Measurements from ENCODE around the gene JAM3. TPM values are rescaled to one million over a fixed set of nuclear protein-coding genes. Genes with fewer than 3 reads are reported as not detected.

JAM3 gene
- total and polyA plus RNA-seq, 2 donors (not counting 1 experiment from before 2014, with no cell fraction given), result 13.5 to 29.6 TPM

DNA sequence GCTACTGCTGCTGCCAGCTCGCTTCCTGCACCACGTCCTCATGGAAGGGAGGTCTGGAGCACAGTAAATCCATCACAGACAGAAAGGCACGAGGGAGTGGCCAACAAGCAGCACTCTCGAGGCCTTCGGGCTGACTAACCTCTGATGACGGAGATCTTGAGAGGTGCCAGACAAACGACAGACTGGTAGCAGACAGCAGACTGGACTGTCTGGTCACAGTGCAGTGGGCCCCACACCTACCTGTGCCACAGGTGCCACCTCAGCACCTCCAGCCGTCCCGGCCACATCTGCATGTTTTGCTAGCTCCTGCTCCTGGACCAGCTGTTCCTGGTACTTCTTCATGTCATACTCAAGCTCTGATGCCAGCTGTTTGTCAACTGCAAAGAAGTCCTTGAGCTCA is 90.8 kb downstream of the JAM3 start:
- H3K9me3 Mint-ChIP-seq (ENCODE audit: insufficient read depth), result no peaks in the 10 kb centered on the region
- no peak overlapping the region for H3K9ac ChIP-seq (ENCODE audit: low read length)

DNA sequence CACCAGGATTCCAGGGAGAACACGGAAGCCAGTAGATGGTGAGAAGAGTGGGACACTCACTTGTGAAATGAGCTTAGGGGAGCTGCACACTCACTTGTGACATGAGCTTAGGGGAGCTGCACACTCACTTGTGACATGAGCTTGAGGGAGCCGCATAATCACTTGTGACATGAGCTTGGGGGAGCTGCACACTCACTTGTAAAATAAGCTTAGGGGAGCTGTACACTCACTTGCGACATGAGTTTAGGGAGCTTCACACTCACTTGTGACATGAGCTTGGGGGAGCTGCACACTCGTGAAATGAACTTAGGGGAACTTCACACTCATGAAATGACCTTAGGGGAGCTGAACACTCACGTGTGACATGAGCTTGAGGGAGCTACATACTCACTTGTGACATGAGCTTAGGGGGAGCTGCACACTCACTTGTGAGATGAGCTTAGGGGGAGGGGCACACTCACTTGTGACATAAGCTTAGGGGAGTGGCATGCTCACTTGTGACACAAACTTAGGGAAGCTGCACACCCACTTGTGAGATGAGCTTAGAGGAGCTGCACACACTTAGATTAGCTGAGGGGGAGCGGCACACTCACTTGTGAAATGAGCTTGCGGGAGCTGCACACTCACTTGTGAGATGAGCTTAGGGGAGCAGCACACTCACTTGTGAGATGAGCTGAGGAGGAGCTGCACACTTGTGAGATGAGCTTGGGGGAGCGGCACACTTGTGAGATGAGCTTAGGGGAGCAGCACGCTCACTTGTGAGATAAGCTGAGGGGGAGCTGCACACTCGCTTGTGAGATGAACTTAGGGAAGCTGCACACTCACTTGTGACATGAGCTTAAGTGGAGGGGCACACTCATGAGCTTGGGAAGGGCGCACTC is 95.9 kb downstream of the JAM3 start:
- Mint-ChIP-seq H3K4me3 (no peak overlapping the region), H3K9me3 (ENCODE audit: insufficient read depth) (no peaks in the 10 kb centered on the region), H3K27me3 (no peaks in the 10 kb centered on the region), H3K27ac (no peak overlapping the region), H3K4me1 (no peaks in the 10 kb centered on the region)
- intact Hi-C loops (cut with micrococcal nuclease), result no loop called here
- Histone ChIP-seq H3K4me1 (ENCODE audit: control insufficient read depth in 2 of 2, insufficient read depth in 2 of 2, low read length in 2 of 2) (no peaks in the 10 kb centered on the region), H3K79me2 (ENCODE audit: control insufficient read depth, insufficient read depth, low read length) (no peaks in the 10 kb centered on the region), H3K27ac (ENCODE audit: low read length in 2 of 2) (no peak overlapping the region), H4K20me1 (ENCODE audit: control insufficient read depth, insufficient read depth, low read length, poor library complexity, severe bottlenecking) (no peaks in the 10 kb centered on the region), H3K27me3 (replicated peaks in 1 of 4; ENCODE audit: control extremely low read depth in 1 of 4, control insufficient read depth in 3 of 4, insufficient read depth in 4 of 4, low read length in 3 of 4) (no peaks in the 10 kb centered on the region), H3K9ac (ENCODE audit: low read length) (no peak overlapping the region), H2AFZ (ENCODE audit: insufficient read depth, low read depth, low read length, poor library complexity, severe bottlenecking) (no peak overlapping the region), H3K9me3 (ENCODE audit: control extremely low read depth in 1 of 3, control insufficient read depth in 2 of 3, insufficient read depth in 1 of 3, low read length in 2 of 3) (no peaks in the 10 kb centered on the region), H3K4me2 (replicated peaks; ENCODE audit: low read depth, low read length, poor library complexity, severe bottlenecking) (no peak overlapping the region), H3K4me3 (ENCODE audit: control extremely low read depth in 1 of 5, extremely low read depth in 1 of 5, insufficient read depth in 1 of 5, low read depth in 2 of 5, low read length in 4 of 5) (no peak overlapping the region), H3K36me3 (replicated peaks in 1 of 2; ENCODE audit: control extremely low read depth in 1 of 2, control insufficient read depth in 1 of 2, extremely low read depth in 1 of 2, insufficient read depth in 2 of 2, low read length in 1 of 2) (peaks cover 0 to 36% of the 10 kb centered on the region in 2 experiments)
- TF ChIP-seq EZH2 (IDR thresholded peaks at IDR 0.05; ENCODE audit: borderline replicate concordance, insufficient read depth, low read depth, low read length, poor library complexity, severe bottlenecking), result no peak
- TF ChIP-seq, protein P1, sequence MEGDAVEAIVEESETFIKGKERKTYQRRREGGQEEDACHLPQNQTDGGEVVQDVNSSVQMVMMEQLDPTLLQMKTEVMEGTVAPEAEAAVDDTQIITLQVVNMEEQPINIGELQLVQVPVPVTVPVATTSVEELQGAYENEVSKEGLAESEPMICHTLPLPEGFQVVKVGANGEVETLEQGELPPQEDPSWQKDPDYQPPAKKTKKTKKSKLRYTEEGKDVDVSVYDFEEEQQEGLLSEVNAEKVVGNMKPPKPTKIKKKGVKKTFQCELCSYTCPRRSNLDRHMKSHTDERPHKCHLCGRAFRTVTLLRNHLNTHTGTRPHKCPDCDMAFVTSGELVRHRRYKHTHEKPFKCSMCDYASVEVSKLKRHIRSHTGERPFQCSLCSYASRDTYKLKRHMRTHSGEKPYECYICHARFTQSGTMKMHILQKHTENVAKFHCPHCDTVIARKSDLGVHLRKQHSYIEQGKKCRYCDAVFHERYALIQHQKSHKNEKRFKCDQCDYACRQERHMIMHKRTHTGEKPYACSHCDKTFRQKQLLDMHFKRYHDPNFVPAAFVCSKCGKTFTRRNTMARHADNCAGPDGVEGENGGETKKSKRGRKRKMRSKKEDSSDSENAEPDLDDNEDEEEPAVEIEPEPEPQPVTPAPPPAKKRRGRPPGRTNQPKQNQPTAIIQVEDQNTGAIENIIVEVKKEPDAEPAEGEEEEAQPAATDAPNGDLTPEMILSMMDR (IDR thresholded peaks at IDR 0.05), result no peak
- WGBS (ENCODE audit: insufficient coverage), result 96% methylated on average over 11 of the region's 11 CpGs
- no peak for DNase-seq
- ChIA-PET CTCF (interaction anchor here (1.4 kb wide), 2 partner anchors 42 to 114 kb away, joined by 4 read pairs; no protein-coding TSS in a partner anchor), POLR2A (no interaction called here)
- ATAC-seq (ENCODE audit: low read depth), result no peak

More for the DNA sequence above, 90.8 kb downstream of the JAM3 start:
- ChIA-PET POLR2A (no interaction called here), CTCF (no interaction called here)
- Histone ChIP-seq H2AFZ (ENCODE audit: insufficient read depth, low read depth, low read length, poor library complexity, severe bottlenecking) (no peak overlapping the region), H3K27me3 (replicated peaks in 1 of 4; ENCODE audit: control extremely low read depth in 1 of 4, control insufficient read depth in 3 of 4, insufficient read depth in 4 of 4, low read length in 3 of 4) (no peaks in the 10 kb centered on the region), H3K27ac (ENCODE audit: low read length in 2 of 2) (no peak overlapping the region), H3K79me2 (ENCODE audit: control insufficient read depth, insufficient read depth, low read length) (no peaks in the 10 kb centered on the region), H3K36me3 (replicated peaks in 1 of 2; ENCODE audit: control extremely low read depth in 1 of 2, control insufficient read depth in 1 of 2, extremely low read depth in 1 of 2, insufficient read depth in 2 of 2, low read length in 1 of 2) (peaks cover 0 to 53% of the 10 kb centered on the region in 2 experiments), H3K9me3 (ENCODE audit: control extremely low read depth in 1 of 3, control insufficient read depth in 2 of 3, insufficient read depth in 1 of 3, low read length in 2 of 3) (no peaks in the 10 kb centered on the region), H3K4me3 (ENCODE audit: control extremely low read depth in 1 of 5, extremely low read depth in 1 of 5, insufficient read depth in 1 of 5, low read depth in 2 of 5, low read length in 4 of 5) (no peak overlapping the region), H3K4me1 (ENCODE audit: control insufficient read depth in 2 of 2, insufficient read depth in 2 of 2, low read length in 2 of 2) (no peaks in the 10 kb centered on the region), H3K4me2 (replicated peaks; ENCODE audit: low read depth, low read length, poor library complexity, severe bottlenecking) (no peak overlapping the region), H4K20me1 (ENCODE audit: control insufficient read depth, insufficient read depth, low read length, poor library complexity, severe bottlenecking) (no peaks in the 10 kb centered on the region)
- TF ChIP-seq, protein P1 (IDR thresholded peaks at IDR 0.05), result no peak
- no peak for TF ChIP-seq EZH2 (IDR thresholded peaks at IDR 0.05; ENCODE audit: borderline replicate concordance, insufficient read depth, low read depth, low read length, poor library complexity, severe bottlenecking)
- Mint-ChIP-seq H3K27ac (no peak overlapping the region), H3K4me1 (no peaks in the 10 kb centered on the region), H3K4me3 (no peak overlapping the region), H3K27me3 (no peaks in the 10 kb centered on the region)
- intact Hi-C loops (cut with micrococcal nuclease), result no loop called here
- DNase-seq (no peak), ATAC-seq (ENCODE audit: low read depth) (no peak)
- WGBS (ENCODE audit: insufficient coverage), result 95% methylated on average over 9 of the region's 9 CpGs

Data from B cell (primary cell).